GM18511 (cell line): Measurements from ENCODE around the gene ZNF12.
"Not testable (repeated sequence)": the region's sequence is repeated elsewhere in the genome, so short reads cannot be mapped to it uniquely, and the experiment has no call there.

Experiments
- ATAC-seq: cut with Tn5 transposase; IDR thresholded peaks from one replicate; pipeline ENCODE4 v1.9.1; 2021; ENCODE audit warnings: mild to moderate bottlenecking, moderate library complexity; ENCODE audit not compliant: unreplicated experiment

Gene ZNF12

GRCh38 chr7:6700793-6701192, 6.0 kb downstream of the ZNF12 start:
- ATAC-seq = no peak

- ATAC-seq = no peak
Observed at GRCh38 chr7:6691609-6692106, 15.1 kb downstream of the ZNF12 start.

- no peak for ATAC-seq
Observed at GRCh38 chr7:6691103-6691502, 15.6 kb downstream of the ZNF12 start.

GRCh38 chr7:6680146-6680545, 26.6 kb downstream of the ZNF12 start:
- ATAC-seq = no peak

GRCh38 chr7:6675807-6676405, 30.8 kb downstream of the ZNF12 start:
- no peak for ATAC-seq

- not testable (repeated sequence) for ATAC-seq
Observed at GRCh38 chr7:6670851-6671250, 35.9 kb downstream of the ZNF12 start.

GRCh38 chr7:6658618-6659345, 48.0 kb downstream of the ZNF12 start:
- ATAC-seq = no peak

GRCh38 chr7:6656413-6656812, 50.3 kb downstream of the ZNF12 start:
- no peak for ATAC-seq

GRCh38 chr7:6655636-6656385, 50.9 kb downstream of the ZNF12 start:
- ATAC-seq = no peak

- ATAC-seq = no peak
Observed at GRCh38 chr7:6654842-6655610, 51.7 kb downstream of the ZNF12 start.

- ATAC-seq = no peak
Observed at GRCh38 chr7:6654113-6654841, 52.5 kb downstream of the ZNF12 start.

- no peak for ATAC-seq
Observed at GRCh38 chr7:6653071-6654003, 53.4 kb downstream of the ZNF12 start.

- ATAC-seq = no peak
Observed at GRCh38 chr7:6652446-6653011, 54.2 kb downstream of the ZNF12 start.

GRCh38 chr7:6651851-6652445, 54.8 kb downstream of the ZNF12 start:
- no peak for ATAC-seq

GRCh38 chr7:6650521-6651011, 56.2 kb downstream of the ZNF12 start:
- no peak for ATAC-seq

- ATAC-seq = no peak
Observed at GRCh38 chr7:6650086-6650485, 56.7 kb downstream of the ZNF12 start.

GRCh38 chr7:6649241-6649961, 57.3 kb downstream of the ZNF12 start:
- ATAC-seq = no peak

GRCh38 chr7:6648815-6649104, 58.0 kb downstream of the ZNF12 start:
- no peak for ATAC-seq
